Gastrocnemius medialis (tissue), 4 donors: ENCODE results near the gene DNAH5.

Experiments used
- CTCF ChIP-seq, 5 experiments: fragments of 450-650 bp in 3 of 5; fragments of 200-600 bp in 2 of 5; sonication (generic) in 2 of 5; IDR thresholded peaks in 4 of 5; conservative IDR thresholded peaks in 1 of 5; 1 replicate in 4 of 5; 2 replicates in 1 of 5; pipeline ENCODE4 v1.5.1; 2016 to 2019; ENCODE audit warnings: antibody characterized with exemption in 5 of 5, mild to moderate bottlenecking in 3 of 5, moderate library complexity in 3 of 5
- POLR2A ChIP-seq, 2 donors: fragments of 450-650 bp; IDR thresholded peaks; one replicate each; pipeline ENCODE4 v1.6.1; 2017; ENCODE audit warnings: antibody characterized with exemption in 2 of 2, mild to moderate bottlenecking in 2 of 2, moderate library complexity in 2 of 2

- TF ChIP-seq CTCF (IDR thresholded peaks at IDR 0.05 in 4 of 5, conservative IDR thresholded peaks at IDR 0.05 in 1 of 5) (no peak), POLR2A (IDR thresholded peaks at IDR 0.05) (no peak)
Observed at GRCh38 chr5:13660072-13660471, 284.4 kb downstream of the DNAH5 start.
